8988T (cell line): ENCODE data around the gene CABYR.

Experiments used
- DNase-seq: peaks from one replicate; pipeline ENCODE4 v3.0.0; 2011

Gene CABYR

GRCh38 chr18:24195296-24196053, 56.6 kb downstream of the CABYR start:
- no peak for DNase-seq

GRCh38 chr18:24196764-24197163, 57.9 kb downstream of the CABYR start:
- DNase-seq = no peak

- DNase-seq = no peak
Observed at GRCh38 chr18:24197412-24197811, 58.5 kb downstream of the CABYR start.

GRCh38 chr18:24198461-24198860, 59.6 kb downstream of the CABYR start:
- no peak for DNase-seq

- no peak for DNase-seq
Observed at GRCh38 chr18:24199372-24199962, 60.6 kb downstream of the CABYR start.

- no peak for DNase-seq
Observed at GRCh38 chr18:24200494-24201290, 61.8 kb downstream of the CABYR start.

GRCh38 chr18:24201699-24202687, 63.1 kb downstream of the CABYR start:
- no peak for DNase-seq

- DNase-seq = no peak
Observed at GRCh38 chr18:24204904-24205303, 66.0 kb downstream of the CABYR start.

GRCh38 chr18:24208270-24209035, 69.6 kb downstream of the CABYR start:
- no peak for DNase-seq

GRCh38 chr18:24209558-24209957, 70.7 kb downstream of the CABYR start:
- no peak for DNase-seq
